Measurements from ENCODE around the gene ANKRD52. TPM values are rescaled to one million over a fixed set of nuclear protein-coding genes. Genes with fewer than 3 reads are reported as not detected.

ANKRD52 gene
- total and polyA plus RNA-seq, 9 of the 15 experiments (the other 6 are each of a cell fraction or from before 2014, with no cell fraction given) = 0.52 to 46.8 (median 7.9) TPM

GRCh38 chr12:56189099-56189917, 68.9 kb downstream of the ANKRD52 start, which contains the start of gene SMARCC2 (continued):
- TF ChIP-seq RERE (CRISPR knock-in tag; IDR thresholded peaks at IDR 0.05; ENCODE audit: borderline replicate concordance) (no peak), HNRNPH1 (optimal IDR thresholded peaks at IDR 0.05; ENCODE audit: low read depth, low read length) (no peak), ZNF280B (CRISPR knock-in tag; IDR thresholded peaks at IDR 0.05) (no peak), CBFA2T2 (conservative IDR thresholded peaks at IDR 0.05) (no peak), MLLT1 (IDR thresholded peaks at IDR 0.05) (peak in 1 of 2 experiments; percentile 78; a peak in 1 of 4 replicates), MNT (conservative IDR thresholded peaks at IDR 0.05) (0 out of 4 replicates have a peak, but pooled peaks have one; percentile 14 to 32), HOXB6 (CRISPR knock-in tag; IDR thresholded peaks at IDR 0.05; ENCODE audit: borderline replicate concordance) (no peak), ZZZ3 (IDR thresholded peaks at IDR 0.05) (no peak), ZNF586 (CRISPR knock-in tag; conservative IDR thresholded peaks at IDR 0.05) (no peak), KAT8 (IDR thresholded peaks at IDR 0.05; ENCODE audit: low read depth) (no peak), FOXA3 (CRISPR knock-in tag; conservative IDR thresholded peaks at IDR 0.05 in 1 of 2, IDR thresholded peaks at IDR 0.05 in 1 of 2) (no peak), E2F6 (IDR thresholded peaks at IDR 0.05; ENCODE audit: borderline replicate concordance in 1 of 2, extremely low read depth in 1 of 2, insufficient read depth in 1 of 2, insufficient read length in 1 of 2, low read depth in 1 of 2, low read length in 1 of 2, poor library complexity in 1 of 2, severe bottlenecking in 1 of 2) (peak; percentile 63 to 87), ZNF140 (CRISPR knock-in tag; IDR thresholded peaks at IDR 0.05) (no peak)

Measured in K562 (cell line).